Astrocyte of the spinal cord (primary cell): ENCODE data around the gene DNAL1.
"Not testable (repeated sequence)": the region's sequence is repeated elsewhere in the genome, so short reads cannot be mapped to it uniquely, and the experiment has no call there.

Experiments used
- DNase-seq: peaks from one replicate; pipeline ENCODE4 v3.0.0; 2011; ENCODE audit warnings: low read depth, low spot score
- H3K4me3 ChIP-seq: 2 replicates; pipeline ENCODE4 v1.5.1; 2011; ENCODE audit warnings: low read depth, mild to moderate bottlenecking, low read length, moderate library complexity
- in situ Hi-C: cut with HindIII; loops from 2 replicates; pipeline ENCODE4 v1.10.0; 2017; ENCODE audit warnings: low sequenced_read_pairs
- TF ChIP-seq, protein P1 (sequence below): IDR thresholded peaks from 2 replicates; pipeline ENCODE4 v1.5.1; 2012; ENCODE audit warnings: low read depth, mild to moderate bottlenecking, low read length, inconsistent platforms

Gene DNAL1

GRCh38 chr14:73637830-73638229 is 7.0 kb upstream of the DNAL1 start:
- TF ChIP-seq, protein P1, sequence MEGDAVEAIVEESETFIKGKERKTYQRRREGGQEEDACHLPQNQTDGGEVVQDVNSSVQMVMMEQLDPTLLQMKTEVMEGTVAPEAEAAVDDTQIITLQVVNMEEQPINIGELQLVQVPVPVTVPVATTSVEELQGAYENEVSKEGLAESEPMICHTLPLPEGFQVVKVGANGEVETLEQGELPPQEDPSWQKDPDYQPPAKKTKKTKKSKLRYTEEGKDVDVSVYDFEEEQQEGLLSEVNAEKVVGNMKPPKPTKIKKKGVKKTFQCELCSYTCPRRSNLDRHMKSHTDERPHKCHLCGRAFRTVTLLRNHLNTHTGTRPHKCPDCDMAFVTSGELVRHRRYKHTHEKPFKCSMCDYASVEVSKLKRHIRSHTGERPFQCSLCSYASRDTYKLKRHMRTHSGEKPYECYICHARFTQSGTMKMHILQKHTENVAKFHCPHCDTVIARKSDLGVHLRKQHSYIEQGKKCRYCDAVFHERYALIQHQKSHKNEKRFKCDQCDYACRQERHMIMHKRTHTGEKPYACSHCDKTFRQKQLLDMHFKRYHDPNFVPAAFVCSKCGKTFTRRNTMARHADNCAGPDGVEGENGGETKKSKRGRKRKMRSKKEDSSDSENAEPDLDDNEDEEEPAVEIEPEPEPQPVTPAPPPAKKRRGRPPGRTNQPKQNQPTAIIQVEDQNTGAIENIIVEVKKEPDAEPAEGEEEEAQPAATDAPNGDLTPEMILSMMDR, result no peak
- no peak overlapping the region for H3K4me3 ChIP-seq
- DNase-seq, result no peak
- in situ Hi-C loops, result no loop called here

DNA sequence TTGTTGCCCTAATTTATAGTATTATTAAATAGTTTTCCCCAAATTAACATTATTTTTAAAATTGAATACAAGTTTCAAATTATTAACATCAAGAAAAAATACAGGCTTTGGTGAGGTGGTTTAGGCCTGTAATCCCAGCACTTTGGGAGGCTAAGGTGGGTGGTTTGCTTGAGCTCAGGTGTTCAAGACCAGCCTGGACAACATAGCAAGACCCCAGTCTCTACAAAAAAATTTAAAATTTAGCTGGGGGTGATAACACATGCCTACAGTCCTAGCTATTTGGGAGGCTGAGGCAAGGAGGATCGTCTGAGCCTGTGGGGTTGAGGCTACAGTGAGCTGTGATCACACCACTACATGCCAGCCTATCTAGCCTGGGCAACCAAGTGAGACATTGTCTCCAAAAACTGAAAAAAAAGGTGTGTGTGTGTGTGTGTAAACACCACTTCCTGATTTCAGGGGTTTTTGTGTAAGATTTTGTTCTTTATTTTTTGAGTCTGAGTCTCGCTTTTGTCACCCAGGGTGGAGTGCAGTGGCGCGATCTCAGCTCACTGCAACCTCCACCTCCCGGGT is 3.9 kb upstream of the DNAL1 start:
- no peak overlapping the region for H3K4me3 ChIP-seq
- no peak for DNase-seq
- TF ChIP-seq, protein P1, result no peak
- in situ Hi-C loops, result no loop called here

GRCh38 chr14:73645248-73645610 is 443 bp downstream of the DNAL1 start:
- TF ChIP-seq, protein P1, result no peak
- in situ Hi-C loops, result no loop called here
- H3K4me3 ChIP-seq, result peak overlapping the region; percentile 92
- no peak for DNase-seq

DNA sequence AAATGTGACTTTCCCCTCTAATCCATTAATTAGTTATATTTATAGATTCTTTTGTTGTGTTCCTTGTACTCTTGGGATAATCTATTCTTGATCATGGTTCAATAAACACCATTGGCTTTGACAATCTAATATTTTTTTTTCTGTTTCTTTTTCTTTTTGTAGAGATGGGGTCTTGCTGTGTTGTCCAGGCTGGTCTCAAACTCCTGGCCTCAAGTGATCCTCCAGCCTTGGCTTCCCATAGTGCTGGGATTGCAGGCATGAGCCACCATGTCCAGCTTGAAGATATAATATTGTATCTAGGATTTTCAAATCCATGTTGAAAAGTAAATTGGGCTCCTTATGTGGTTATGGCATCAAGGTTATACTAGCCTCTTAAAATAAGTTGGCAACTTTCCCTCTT is 6.2 kb downstream of the DNAL1 start:
- TF ChIP-seq, protein P1, result no peak
- no peak overlapping the region for H3K4me3 ChIP-seq
- DNase-seq, result no peak
- in situ Hi-C loops, result no loop called here

DNA sequence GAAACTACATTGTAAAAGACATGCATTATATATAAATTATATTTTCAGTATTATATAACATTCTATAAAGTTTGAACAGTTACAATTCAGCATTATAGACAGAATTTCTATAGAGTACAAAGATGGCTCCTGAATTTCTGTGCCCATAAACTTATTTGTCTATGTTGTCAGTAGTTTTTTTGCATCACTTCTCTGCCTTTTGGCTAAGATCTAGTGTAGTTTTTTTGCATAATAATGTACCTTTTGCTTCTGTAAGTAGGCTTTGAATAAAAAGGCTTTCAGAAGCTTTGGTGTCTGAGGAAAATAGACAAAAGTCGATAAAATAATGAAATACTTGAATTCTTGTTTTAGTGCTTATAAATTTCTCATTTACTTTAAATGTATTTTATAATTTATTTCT is 11.1 kb downstream of the DNAL1 start:
- in situ Hi-C loops, result no loop called here
- TF ChIP-seq, protein P1, result no peak
- DNase-seq, result no peak
- H3K4me3 ChIP-seq, result no peak overlapping the region

DNA sequence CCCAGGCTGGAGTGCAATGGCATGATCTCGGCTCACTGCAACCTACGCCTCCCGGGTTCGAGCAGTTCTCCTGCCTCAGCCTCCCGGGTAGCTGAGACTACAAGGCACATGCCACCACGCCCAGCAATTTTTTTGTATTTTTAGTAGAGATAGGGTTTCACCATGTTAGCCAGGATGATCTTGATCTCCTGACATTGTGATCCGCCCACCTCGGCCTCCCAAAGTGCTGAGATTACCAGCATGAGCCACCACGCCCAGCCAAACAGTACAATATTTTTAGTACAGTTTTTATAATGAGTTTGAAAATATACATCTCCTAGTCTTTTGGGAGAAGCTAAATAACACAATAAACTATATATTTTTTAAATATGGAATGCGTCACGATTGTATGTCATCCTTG is 14.4 kb downstream of the DNAL1 start:
- in situ Hi-C loops, DNase-seq, H3K4me3 ChIP-seq: not testable (repeated sequence)

DNA sequence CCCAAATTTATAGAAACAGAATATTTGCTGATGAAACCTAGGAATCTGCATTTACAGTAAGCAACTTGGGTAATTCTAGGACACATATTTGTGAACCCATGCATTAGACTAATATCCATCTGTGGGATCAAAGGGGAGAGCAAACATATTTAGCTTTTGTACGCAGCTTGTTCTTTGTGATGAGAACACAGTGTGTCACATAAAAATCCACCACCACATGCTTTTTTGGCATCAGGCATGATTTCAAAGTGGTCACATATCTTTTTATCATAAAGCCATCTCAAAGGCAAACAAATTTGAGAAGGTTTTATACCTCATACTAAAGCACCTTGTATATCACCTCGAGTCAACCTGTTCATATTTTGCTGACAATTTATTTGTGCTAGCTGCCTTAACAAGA is 15.7 kb downstream of the DNAL1 start:
- DNase-seq, result no peak
- in situ Hi-C loops, result no loop called here
- TF ChIP-seq, protein P1, result no peak

More for the DNA sequence above, 15.7 kb downstream of the DNAL1 start:
- H3K4me3 ChIP-seq, result no peak overlapping the region
